ENCODE results near the gene LGR6.

DNA sequence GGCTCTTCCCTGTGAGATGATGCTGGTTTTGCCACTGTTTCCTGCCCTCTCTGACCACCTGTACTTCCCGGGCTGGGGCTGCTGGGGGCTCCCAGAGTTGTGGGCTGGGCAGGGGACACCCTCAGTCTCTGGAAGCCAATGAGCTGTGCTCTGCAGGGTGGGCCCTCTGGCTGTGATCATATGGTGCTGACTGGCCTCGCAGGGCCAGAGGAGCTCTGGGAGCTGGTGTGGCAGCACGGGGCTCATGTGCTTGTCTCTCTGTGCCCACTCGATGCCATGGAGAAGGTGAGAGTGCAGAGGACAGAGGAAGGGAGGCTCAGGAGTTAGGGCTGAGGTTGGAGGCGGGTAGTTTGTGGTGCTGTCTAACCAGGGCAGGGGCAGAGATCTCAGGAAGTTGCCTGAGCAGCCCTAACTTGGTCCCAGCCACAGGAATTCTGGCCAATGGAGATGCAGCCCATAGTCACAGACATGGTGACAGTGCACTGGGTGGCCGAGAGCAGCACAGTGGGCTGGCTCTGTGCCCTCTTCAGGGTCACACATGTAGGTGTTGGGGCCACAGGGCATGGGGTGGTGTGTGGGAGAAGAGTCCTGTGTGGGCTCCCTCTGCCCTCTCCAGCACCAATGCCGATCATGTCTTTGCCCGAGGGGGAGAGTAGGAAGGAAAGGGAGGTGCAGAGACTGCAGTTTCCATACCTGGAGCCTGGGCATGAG lies 5.7 kb upstream of the LGR6 start:
- TF ChIP-seq, protein P1, sequence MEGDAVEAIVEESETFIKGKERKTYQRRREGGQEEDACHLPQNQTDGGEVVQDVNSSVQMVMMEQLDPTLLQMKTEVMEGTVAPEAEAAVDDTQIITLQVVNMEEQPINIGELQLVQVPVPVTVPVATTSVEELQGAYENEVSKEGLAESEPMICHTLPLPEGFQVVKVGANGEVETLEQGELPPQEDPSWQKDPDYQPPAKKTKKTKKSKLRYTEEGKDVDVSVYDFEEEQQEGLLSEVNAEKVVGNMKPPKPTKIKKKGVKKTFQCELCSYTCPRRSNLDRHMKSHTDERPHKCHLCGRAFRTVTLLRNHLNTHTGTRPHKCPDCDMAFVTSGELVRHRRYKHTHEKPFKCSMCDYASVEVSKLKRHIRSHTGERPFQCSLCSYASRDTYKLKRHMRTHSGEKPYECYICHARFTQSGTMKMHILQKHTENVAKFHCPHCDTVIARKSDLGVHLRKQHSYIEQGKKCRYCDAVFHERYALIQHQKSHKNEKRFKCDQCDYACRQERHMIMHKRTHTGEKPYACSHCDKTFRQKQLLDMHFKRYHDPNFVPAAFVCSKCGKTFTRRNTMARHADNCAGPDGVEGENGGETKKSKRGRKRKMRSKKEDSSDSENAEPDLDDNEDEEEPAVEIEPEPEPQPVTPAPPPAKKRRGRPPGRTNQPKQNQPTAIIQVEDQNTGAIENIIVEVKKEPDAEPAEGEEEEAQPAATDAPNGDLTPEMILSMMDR (IDR thresholded peaks at IDR 0.05): no peak
- TF ChIP-seq EZH2 (IDR thresholded peaks at IDR 0.05; ENCODE audit: borderline replicate concordance, insufficient read depth, low read depth, low read length, poor library complexity, severe bottlenecking): no peak
